Liver (tissue), 9 donors: ENCODE measurements around the gene ALK. TPM values are rescaled to one million over a fixed set of nuclear protein-coding genes. Genes with fewer than 3 reads are reported as not detected.

Experiments used
- DNase-seq: peaks from one replicate; pipeline ENCODE4 v3.0.0-alpha.2; 2017; ENCODE audit warnings: low spot score
- H3K27ac ChIP-seq, 2 donors: one replicate each; pipeline ENCODE4 v1.7.0; 2013; ENCODE audit warnings: inconsistent platforms in 2 of 2, low read length in 2 of 2, control low read depth in 1 of 2, low read depth in 1 of 2, mild to moderate bottlenecking in 1 of 2
- H3K27me3 ChIP-seq, 4 donors: one replicate each; pipeline versions ENCODE4 v1.6.1 to v1.7.0; 2013; ENCODE audit warnings: low read length in 3 of 4, inconsistent platforms in 1 of 4, mild to moderate bottlenecking in 1 of 4, moderate library complexity in 1 of 4; ENCODE audit not compliant: control insufficient read depth in 4 of 4, insufficient read depth in 4 of 4
- H3K36me3 ChIP-seq, 4 donors: one replicate each; pipeline versions ENCODE4 v1.6.1 to v1.7.0; 2013; ENCODE audit warnings: low read length in 3 of 4, mild to moderate bottlenecking in 3 of 4, low read depth in 1 of 4, moderate library complexity in 1 of 4; ENCODE audit not compliant: control insufficient read depth in 4 of 4, insufficient read depth in 3 of 4
- H3K4me1 ChIP-seq, 4 donors: one replicate each; pipeline versions ENCODE4 v1.6.1 to v1.7.0; 2013; ENCODE audit warnings: low read length in 3 of 4, mild to moderate bottlenecking in 3 of 4, moderate library complexity in 1 of 4; ENCODE audit not compliant: control insufficient read depth in 4 of 4, insufficient read depth in 4 of 4
- H3K4me3 ChIP-seq, 3 donors: one replicate each; pipeline versions ENCODE4 v1.6.1 to v1.7.0; 2013; ENCODE audit warnings: low read length in 3 of 3, control low read depth in 1 of 3, low read depth in 1 of 3, mild to moderate bottlenecking in 1 of 3
- H3K9ac ChIP-seq, 2 donors: one replicate each; pipeline ENCODE4 v1.7.0; 2013; ENCODE audit warnings: low read length in 2 of 2, mild to moderate bottlenecking in 2 of 2, moderate library complexity in 2 of 2, control low read depth in 1 of 2, low read depth in 1 of 2
- H3K9me3 ChIP-seq, 4 donors: one replicate each; pipeline versions ENCODE4 v1.6.1 to v1.7.0; 2013; ENCODE audit warnings: low read length in 3 of 4; ENCODE audit not compliant: control insufficient read depth in 4 of 4
- EGR1 ChIP-seq, 2 donors: IDR thresholded peaks; 2 replicates each; pipeline ENCODE4 v1.6.1; 2016 to 2018; ENCODE audit warnings: antibody characterized with exemption in 2 of 2, low read depth in 2 of 2
- HNF4A ChIP-seq, 2 donors: conservative IDR thresholded peaks; 2 replicates each; pipeline ENCODE4 v1.6.1; 2016; ENCODE audit warnings: antibody characterized with exemption in 2 of 2, mild to moderate bottlenecking in 2 of 2
- HNF4G ChIP-seq: IDR thresholded peaks from 2 replicates; pipeline ENCODE4 v1.6.1; 2016; ENCODE audit warnings: antibody characterized with exemption
- NR2F2 ChIP-seq: IDR thresholded peaks from 2 replicates; pipeline ENCODE4 v1.6.1; 2016; ENCODE audit warnings: antibody characterized with exemption
- RAD21 ChIP-seq, 2 donors: IDR thresholded peaks; 2 replicates each; pipeline ENCODE4 v1.6.1; 2016; ENCODE audit warnings: antibody characterized with exemption in 2 of 2, mild to moderate bottlenecking in 2 of 2
- RXRA ChIP-seq, 2 donors: IDR thresholded peaks; 2 replicates each; pipeline ENCODE4 v1.6.1; 2017 to 2018; ENCODE audit warnings: antibody characterized with exemption in 2 of 2, mild to moderate bottlenecking in 1 of 2
- TAF1 ChIP-seq: conservative IDR thresholded peaks from 2 replicates; pipeline ENCODE4 v1.6.1; 2016; ENCODE audit warnings: antibody characterized with exemption, mild to moderate bottlenecking
- YY1 ChIP-seq: IDR thresholded peaks from 2 replicates; pipeline ENCODE4 v1.6.1; 2016; ENCODE audit warnings: antibody characterized with exemption, mild to moderate bottlenecking
- WGBS: extraction: QIAGEN DNeasy Blood & Tissue Kit; methylation state at CpG from one replicate; pipeline ENCODE4 v1.1.7; 2013; 5-methylcytosine and 5-hydroxymethylcytosine counted together
- polyA plus RNA-seq, 2 donors: library from polyadenylated mRNA; stranded (reverse) in 1 of 2; unstranded in 1 of 2; fragments of 200-250 nt in 1 of 2; fragments of >200 nt in 1 of 2; fragmentation: Nextera tagmentation in 1 of 2; extraction: Ambion mirVana in 1 of 2; gene quantifications; one replicate each; pipeline versions ENCODE4 v1.2.1 to v1.2.3, GENCODE V29; 2013 to 2015
- total RNA-seq, 2 donors: library from RNA; depleted of rRNA; stranded (reverse); fragments of >200 nt; gene quantifications; one replicate each; pipeline ENCODE4 v1.2.3, GENCODE V29; 2014
- TF ChIP-seq, protein P1 (sequence below): IDR thresholded peaks from 2 replicates; pipeline ENCODE4 v1.6.1; 2016; ENCODE audit warnings: antibody characterized with exemption
- TF ChIP-seq, protein P2 (sequence below): IDR thresholded peaks from 2 replicates; pipeline ENCODE4 v1.6.1; 2016; ENCODE audit warnings: antibody characterized with exemption, mild to moderate bottlenecking
- TF ChIP-seq, protein P3 (sequence below): fragments of 150-350 bp; IDR thresholded peaks from 2 replicates; pipeline ENCODE4 v1.5.1; 2017; ENCODE audit warnings: improper control_type of control experiment, low read depth, low read length; ENCODE audit not compliant: missing input control
- TF ChIP-seq, protein P4 (sequence below): IDR thresholded peaks from 2 replicates; pipeline ENCODE4 v1.6.1; 2016; ENCODE audit warnings: antibody characterized with exemption
- donor health status: healthy.
- donor health status: healthy.
- donor health status: healthy.
- donor health status: healthy.
- donor health status: healthy.

The ALK gene
- total and polyA plus RNA-seq, 4 donors = under 0.01 TPM; not detected in 3

DNA sequence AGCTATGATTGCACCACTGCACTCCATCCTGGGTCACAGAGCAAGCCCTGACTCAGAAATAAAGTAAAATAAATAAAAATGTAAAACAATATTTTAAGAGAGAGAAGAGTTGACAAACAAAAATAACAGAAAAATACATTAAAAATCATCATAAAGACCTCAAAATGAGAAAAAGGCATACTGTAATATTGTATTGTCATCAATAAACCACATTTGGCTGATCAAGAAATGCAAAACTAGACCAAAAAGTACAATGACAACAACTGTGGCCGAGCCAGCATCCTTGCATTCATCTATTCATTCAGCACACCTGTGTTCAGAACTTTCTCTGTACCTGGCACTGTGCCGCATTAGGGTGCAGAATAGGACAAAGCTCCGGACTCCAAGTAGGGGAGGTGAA is 121.8 kb downstream of the ALK start:
- WGBS = 93% methylated on average over 3 of the region's 3 CpGs
- no peak overlapping the region for H3K27ac ChIP-seq
- H3K9ac ChIP-seq = no peak overlapping the region
- no peak for TF ChIP-seq RAD21 (IDR thresholded peaks at IDR 0.05)
- no peak for TF ChIP-seq EGR1 (IDR thresholded peaks at IDR 0.05; ENCODE audit: low read depth in 2 of 2)
- TF ChIP-seq HNF4G = no peak
- no peak for TF ChIP-seq HNF4A (conservative IDR thresholded peaks at IDR 0.05)
- TF ChIP-seq, protein P1, sequence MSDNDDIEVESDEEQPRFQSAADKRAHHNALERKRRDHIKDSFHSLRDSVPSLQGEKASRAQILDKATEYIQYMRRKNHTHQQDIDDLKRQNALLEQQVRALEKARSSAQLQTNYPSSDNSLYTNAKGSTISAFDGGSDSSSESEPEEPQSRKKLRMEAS = no peak
- no peak for TF ChIP-seq NR2F2
- H3K4me3 ChIP-seq = no peak overlapping the region
- H3K36me3 ChIP-seq = no peaks in the 10 kb centered on the region
- H3K27me3 ChIP-seq = no peaks in the 10 kb centered on the region
- no peaks in the 10 kb centered on the region for H3K9me3 ChIP-seq
- no peaks in the 10 kb centered on the region for H3K4me1 ChIP-seq
- DNase-seq = no peak

DNA sequence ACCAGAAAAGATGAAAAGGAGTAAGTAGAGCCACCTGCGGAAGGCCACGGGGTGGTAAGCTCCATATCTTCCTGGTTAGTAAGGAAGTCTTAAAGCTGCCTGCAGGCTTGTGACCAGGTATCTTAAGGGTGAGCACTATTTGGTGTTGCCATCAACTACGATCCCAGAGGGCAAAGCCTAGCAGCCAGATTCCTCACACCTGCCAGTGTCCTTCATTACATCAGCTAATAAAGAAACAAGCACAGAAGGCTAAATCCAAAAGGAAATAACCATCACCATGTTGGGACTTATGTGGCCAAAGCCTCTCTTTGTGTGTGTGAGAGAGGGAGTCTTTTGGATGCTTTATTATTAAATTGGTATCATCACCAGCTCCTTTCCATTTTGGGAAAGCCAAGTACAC is 123.5 kb downstream of the ALK start:
- no peak overlapping the region for H3K4me3 ChIP-seq
- DNase-seq = no peak
- H3K27ac ChIP-seq = no peak overlapping the region
- TF ChIP-seq, protein P2, sequence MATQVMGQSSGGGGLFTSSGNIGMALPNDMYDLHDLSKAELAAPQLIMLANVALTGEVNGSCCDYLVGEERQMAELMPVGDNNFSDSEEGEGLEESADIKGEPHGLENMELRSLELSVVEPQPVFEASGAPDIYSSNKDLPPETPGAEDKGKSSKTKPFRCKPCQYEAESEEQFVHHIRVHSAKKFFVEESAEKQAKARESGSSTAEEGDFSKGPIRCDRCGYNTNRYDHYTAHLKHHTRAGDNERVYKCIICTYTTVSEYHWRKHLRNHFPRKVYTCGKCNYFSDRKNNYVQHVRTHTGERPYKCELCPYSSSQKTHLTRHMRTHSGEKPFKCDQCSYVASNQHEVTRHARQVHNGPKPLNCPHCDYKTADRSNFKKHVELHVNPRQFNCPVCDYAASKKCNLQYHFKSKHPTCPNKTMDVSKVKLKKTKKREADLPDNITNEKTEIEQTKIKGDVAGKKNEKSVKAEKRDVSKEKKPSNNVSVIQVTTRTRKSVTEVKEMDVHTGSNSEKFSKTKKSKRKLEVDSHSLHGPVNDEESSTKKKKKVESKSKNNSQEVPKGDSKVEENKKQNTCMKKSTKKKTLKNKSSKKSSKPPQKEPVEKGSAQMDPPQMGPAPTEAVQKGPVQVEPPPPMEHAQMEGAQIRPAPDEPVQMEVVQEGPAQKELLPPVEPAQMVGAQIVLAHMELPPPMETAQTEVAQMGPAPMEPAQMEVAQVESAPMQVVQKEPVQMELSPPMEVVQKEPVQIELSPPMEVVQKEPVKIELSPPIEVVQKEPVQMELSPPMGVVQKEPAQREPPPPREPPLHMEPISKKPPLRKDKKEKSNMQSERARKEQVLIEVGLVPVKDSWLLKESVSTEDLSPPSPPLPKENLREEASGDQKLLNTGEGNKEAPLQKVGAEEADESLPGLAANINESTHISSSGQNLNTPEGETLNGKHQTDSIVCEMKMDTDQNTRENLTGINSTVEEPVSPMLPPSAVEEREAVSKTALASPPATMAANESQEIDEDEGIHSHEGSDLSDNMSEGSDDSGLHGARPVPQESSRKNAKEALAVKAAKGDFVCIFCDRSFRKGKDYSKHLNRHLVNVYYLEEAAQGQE = no peak
- TF ChIP-seq HNF4G = no peak
- no peak for TF ChIP-seq YY1
- no peak for TF ChIP-seq HNF4A (conservative IDR thresholded peaks at IDR 0.05)
- TF ChIP-seq TAF1 = no peak
- TF ChIP-seq, protein P3, sequence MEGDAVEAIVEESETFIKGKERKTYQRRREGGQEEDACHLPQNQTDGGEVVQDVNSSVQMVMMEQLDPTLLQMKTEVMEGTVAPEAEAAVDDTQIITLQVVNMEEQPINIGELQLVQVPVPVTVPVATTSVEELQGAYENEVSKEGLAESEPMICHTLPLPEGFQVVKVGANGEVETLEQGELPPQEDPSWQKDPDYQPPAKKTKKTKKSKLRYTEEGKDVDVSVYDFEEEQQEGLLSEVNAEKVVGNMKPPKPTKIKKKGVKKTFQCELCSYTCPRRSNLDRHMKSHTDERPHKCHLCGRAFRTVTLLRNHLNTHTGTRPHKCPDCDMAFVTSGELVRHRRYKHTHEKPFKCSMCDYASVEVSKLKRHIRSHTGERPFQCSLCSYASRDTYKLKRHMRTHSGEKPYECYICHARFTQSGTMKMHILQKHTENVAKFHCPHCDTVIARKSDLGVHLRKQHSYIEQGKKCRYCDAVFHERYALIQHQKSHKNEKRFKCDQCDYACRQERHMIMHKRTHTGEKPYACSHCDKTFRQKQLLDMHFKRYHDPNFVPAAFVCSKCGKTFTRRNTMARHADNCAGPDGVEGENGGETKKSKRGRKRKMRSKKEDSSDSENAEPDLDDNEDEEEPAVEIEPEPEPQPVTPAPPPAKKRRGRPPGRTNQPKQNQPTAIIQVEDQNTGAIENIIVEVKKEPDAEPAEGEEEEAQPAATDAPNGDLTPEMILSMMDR = no peak
- TF ChIP-seq NR2F2 = no peak
- H3K27me3 ChIP-seq = no peaks in the 10 kb centered on the region
- 56% methylated on average over 3 of the region's 3 CpGs for WGBS
- H3K9ac ChIP-seq = no peak overlapping the region
- no peaks in the 10 kb centered on the region for H3K36me3 ChIP-seq
- no peaks in the 10 kb centered on the region for H3K9me3 ChIP-seq
- no peaks in the 10 kb centered on the region for H3K4me1 ChIP-seq

DNA sequence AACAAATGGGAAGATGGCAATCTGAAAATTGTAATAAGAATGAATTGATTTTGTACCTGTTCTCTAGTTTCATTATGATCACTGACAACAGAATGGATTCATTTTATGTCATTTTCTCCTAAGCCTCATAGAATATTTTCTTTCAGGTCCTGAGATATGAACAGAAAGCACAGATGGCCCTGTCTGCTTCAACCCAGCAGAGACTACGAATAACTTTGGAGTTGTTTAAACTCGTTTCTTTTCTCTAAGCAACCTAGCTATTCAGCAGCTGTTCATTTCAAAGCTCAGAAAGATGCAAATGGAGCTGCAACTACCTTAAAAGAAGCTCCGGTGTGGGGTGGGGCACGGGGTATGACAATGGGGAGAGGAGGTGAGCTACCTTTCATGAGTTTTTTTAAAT is 124.9 kb downstream of the ALK start:
- Histone ChIP-seq H3K4me3 (no peak overlapping the region), H3K27ac (no peak overlapping the region), H3K9ac (no peak overlapping the region), H3K4me1 (no peaks in the 10 kb centered on the region), H3K9me3 (no peaks in the 10 kb centered on the region), H3K36me3 (no peaks in the 10 kb centered on the region), H3K27me3 (no peaks in the 10 kb centered on the region)
- TF ChIP-seq RXRA (IDR thresholded peaks at IDR 0.05) (no peak), TAF1 (no peak), YY1 (no peak)
- TF ChIP-seq, protein P4, sequence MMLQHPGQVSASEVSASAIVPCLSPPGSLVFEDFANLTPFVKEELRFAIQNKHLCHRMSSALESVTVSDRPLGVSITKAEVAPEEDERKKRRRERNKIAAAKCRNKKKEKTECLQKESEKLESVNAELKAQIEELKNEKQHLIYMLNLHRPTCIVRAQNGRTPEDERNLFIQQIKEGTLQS = no peak
- TF ChIP-seq, protein P1 = no peak
- 66% methylated on average over 4 of the region's 4 CpGs for WGBS
- no peak for DNase-seq
